CD14-positive monocyte (primary cell): ENCODE data around the gene ITIH1. TPM values are rescaled to one million over a fixed set of nuclear protein-coding genes. Genes with fewer than 3 reads are reported as not detected.
A peak's percentile ranks its signal among the peaks of the same experiment; 100 is the strongest.

ENCODE experiments used
- DNase-seq, 3 donors: peaks; one replicate each; pipeline ENCODE4 v3.0.0-alpha.2; 2011 to 2022
- H2AFZ ChIP-seq: 2 replicates; pipeline ENCODE4 v1.6.0; 2012; ENCODE audit warnings: mild to moderate bottlenecking, low read depth, low read length, inconsistent platforms; ENCODE audit not compliant: insufficient read depth, poor library complexity, severe bottlenecking
- H3K27ac ChIP-seq, 2 donors: 1 replicate in 1 of 2; 2 replicates in 1 of 2; pipeline ENCODE4 v1.5.1; 2012 to 2013; ENCODE audit warnings: low read length in 2 of 2, control low read depth in 1 of 2, inconsistent platforms in 1 of 2, low read depth in 1 of 2, mild to moderate bottlenecking in 1 of 2
- H3K27me3 ChIP-seq, 2 donors: one replicate each; pipeline versions ENCODE4 v1.6.0 to v1.6.1; 2011 to 2013; ENCODE audit warnings: low read length in 2 of 2; ENCODE audit not compliant: control insufficient read depth in 2 of 2, insufficient read depth in 2 of 2
- H3K36me3 ChIP-seq, 2 donors: replicated peaks in 1 of 2; 1 replicate in 1 of 2; 2 replicates in 1 of 2; pipeline versions ENCODE4 v1.5.1 to v1.6.1; 2012 to 2013; ENCODE audit warnings: low read length in 2 of 2, control low read depth in 1 of 2, inconsistent platforms in 1 of 2, mild to moderate bottlenecking in 1 of 2; ENCODE audit not compliant: insufficient read depth in 2 of 2, control insufficient read depth in 1 of 2
- H3K4me1 ChIP-seq, 2 donors: 1 replicate in 1 of 2; 2 replicates in 1 of 2; pipeline versions ENCODE4 v1.5.1 to v1.6.1; 2012 to 2013; ENCODE audit warnings: low read length in 2 of 2, control low read depth in 1 of 2, inconsistent platforms in 1 of 2, mild to moderate bottlenecking in 1 of 2, moderate library complexity in 1 of 2; ENCODE audit not compliant: insufficient read depth in 2 of 2, control insufficient read depth in 1 of 2
- H3K4me2 ChIP-seq: replicated peaks from 2 replicates; pipeline ENCODE3; 2012; ENCODE audit warnings: low read length, moderate library complexity, mild to moderate bottlenecking; ENCODE audit not compliant: poor library complexity, severe bottlenecking; ENCODE audit errors: extremely low read depth
- H3K4me3 ChIP-seq, 3 experiments: fragments of 200-600 bp in 1 of 3; sonication (generic) in 1 of 3; replicated peaks in 1 of 3; 1 replicate in 2 of 3; 2 replicates in 1 of 3; pipeline ENCODE4 v1.5.1; 2011 to 2013; ENCODE audit warnings: low read length in 3 of 3, mild to moderate bottlenecking in 3 of 3, control low read depth in 2 of 3, low read depth in 2 of 3, inconsistent platforms in 1 of 3, moderate library complexity in 1 of 3
- H3K79me2 ChIP-seq: 2 replicates; pipeline ENCODE4 v1.6.0; 2012; ENCODE audit warnings: mild to moderate bottlenecking, control low read depth, inconsistent platforms, low read length, moderate library complexity; ENCODE audit not compliant: insufficient read depth
- H3K9ac ChIP-seq: 2 replicates; pipeline ENCODE4 v1.6.0; 2017; ENCODE audit warnings: low read length, mild to moderate bottlenecking; ENCODE audit not compliant: insufficient read depth, poor library complexity, severe bottlenecking
- H3K9me3 ChIP-seq, 2 donors: replicated peaks in 1 of 2; 1 replicate in 1 of 2; 2 replicates in 1 of 2; pipeline versions ENCODE4 v1.5.1 to v1.6.1; 2012 to 2013; ENCODE audit warnings: low read length in 2 of 2, control low read depth in 1 of 2; ENCODE audit not compliant: control insufficient read depth in 1 of 2, insufficient read depth in 1 of 2
- H4K20me1 ChIP-seq: 2 replicates; pipeline ENCODE4 v1.6.0; 2012; ENCODE audit warnings: mild to moderate bottlenecking, low read length, control low read depth, moderate library complexity; ENCODE audit not compliant: insufficient read depth
- H3K27ac Mint-ChIP-seq, 7 donors: one replicate each; pipeline ENCODE4 v1.8.0; 2020; ENCODE audit warnings: mild to moderate bottlenecking in 7 of 7, mixed read lengths in 7 of 7, moderate library complexity in 6 of 7, inconsistent platforms in 2 of 7
- H3K27me3 Mint-ChIP-seq, 3 donors: one replicate each; pipeline ENCODE4 v1.8.0; 2021 to 2022; ENCODE audit warnings: low read depth in 3 of 3, mild to moderate bottlenecking in 3 of 3, mixed read lengths in 3 of 3, moderate library complexity in 3 of 3, inconsistent platforms in 1 of 3
- H3K36me3 Mint-ChIP-seq, 2 donors: one replicate each; pipeline ENCODE4 v1.8.0; 2020; ENCODE audit warnings: mixed read lengths in 2 of 2, inconsistent platforms in 1 of 2, mild to moderate bottlenecking in 1 of 2
- H3K4me1 Mint-ChIP-seq: one replicate; pipeline ENCODE4 v1.8.0; 2020; ENCODE audit warnings: mild to moderate bottlenecking, mixed read lengths
- H3K4me3 Mint-ChIP-seq, 2 donors: one replicate each; pipeline ENCODE4 v1.8.0; 2020; ENCODE audit warnings: mild to moderate bottlenecking in 2 of 2, mixed read lengths in 2 of 2, moderate library complexity in 1 of 2
- H3K9me3 Mint-ChIP-seq, 7 donors: one replicate each; pipeline ENCODE4 v1.8.0; 2020 to 2022; ENCODE audit warnings: mixed read lengths in 7 of 7, mild to moderate bottlenecking in 6 of 7, moderate library complexity in 6 of 7, inconsistent platforms in 2 of 7
- WGBS: methylation state at CpG from one replicate; pipeline ENCODE4 v1.1.5; 2013; ENCODE audit warnings: missing lambda C conversion rate; ENCODE audit not compliant: insufficient coverage; 5-methylcytosine and 5-hydroxymethylcytosine counted together
- intact Hi-C, 2 donors: fragments of 100-400 bp; cut with micrococcal nuclease; formaldehyde crosslinking; loops; one replicate each; pipeline versions ENCODE4 v1.15.0 to v1.15.1; 2023
- polyA plus RNA-seq, 3 donors: library from polyadenylated mRNA; depleted of rRNA in 1 of 3; unstranded in 2 of 3; stranded (reverse) in 1 of 3; fragments of 300-500 nt in 2 of 3; fragments of >200 nt in 1 of 3; fragmentation: Illumina TruSeq in 2 of 3; gene quantifications; 1 replicate in 2 of 3; 2 replicates in 1 of 3; pipeline ENCODE4 v1.2.3, GENCODE V29; 2012 to 2021
- TF ChIP-seq, protein P1 (sequence below): fragments of 200-600 bp; IDR thresholded peaks from one replicate; pipeline ENCODE4 v1.8.0; 2022; ENCODE audit warnings: antibody characterized with exemption, mild to moderate bottlenecking

Gene ITIH1
- polyA plus RNA-seq, 3 donors, result 0.75 to 4.4 (median 1.3) TPM

- no peak overlapping the region for H3K4me2 ChIP-seq
- H3K9ac ChIP-seq, result no peak overlapping the region
- no peaks in the 10 kb centered on the region for H3K9me3 ChIP-seq
- TF ChIP-seq, protein P1, sequence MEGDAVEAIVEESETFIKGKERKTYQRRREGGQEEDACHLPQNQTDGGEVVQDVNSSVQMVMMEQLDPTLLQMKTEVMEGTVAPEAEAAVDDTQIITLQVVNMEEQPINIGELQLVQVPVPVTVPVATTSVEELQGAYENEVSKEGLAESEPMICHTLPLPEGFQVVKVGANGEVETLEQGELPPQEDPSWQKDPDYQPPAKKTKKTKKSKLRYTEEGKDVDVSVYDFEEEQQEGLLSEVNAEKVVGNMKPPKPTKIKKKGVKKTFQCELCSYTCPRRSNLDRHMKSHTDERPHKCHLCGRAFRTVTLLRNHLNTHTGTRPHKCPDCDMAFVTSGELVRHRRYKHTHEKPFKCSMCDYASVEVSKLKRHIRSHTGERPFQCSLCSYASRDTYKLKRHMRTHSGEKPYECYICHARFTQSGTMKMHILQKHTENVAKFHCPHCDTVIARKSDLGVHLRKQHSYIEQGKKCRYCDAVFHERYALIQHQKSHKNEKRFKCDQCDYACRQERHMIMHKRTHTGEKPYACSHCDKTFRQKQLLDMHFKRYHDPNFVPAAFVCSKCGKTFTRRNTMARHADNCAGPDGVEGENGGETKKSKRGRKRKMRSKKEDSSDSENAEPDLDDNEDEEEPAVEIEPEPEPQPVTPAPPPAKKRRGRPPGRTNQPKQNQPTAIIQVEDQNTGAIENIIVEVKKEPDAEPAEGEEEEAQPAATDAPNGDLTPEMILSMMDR, result no peak
- Mint-ChIP-seq H3K27ac (peak overlapping the region; percentile 95 to 99 (median 97)), H3K27me3 (peaks cover 2 to 6% (median 4%) of the 10 kb centered on the region in 3 donors), H3K4me3 (no peak overlapping the region), H3K36me3 (peaks cover 2 to 13% of the 10 kb centered on the region in 2 donors), H3K4me1 (peaks cover 67% of the 10 kb centered on the region), H3K9me3 (peaks cover 0 to 3% (median 0%) of the 10 kb centered on the region in 7 donors)
- no peak overlapping the region for H3K4me3 ChIP-seq
- no peaks in the 10 kb centered on the region for H3K79me2 ChIP-seq
- H2AFZ ChIP-seq, result no peak overlapping the region
- DNase-seq, result peak; percentile 44 to 82 (median 67)
- peak overlapping the region; percentile 92 to 95 for H3K27ac ChIP-seq
- no peaks in the 10 kb centered on the region for H4K20me1 ChIP-seq
- no peaks in the 10 kb centered on the region for H3K36me3 ChIP-seq
- WGBS, result 41% methylated on average over 16 of the region's 17 CpGs
- H3K27me3 ChIP-seq, result no peaks in the 10 kb centered on the region
- intact Hi-C loops, result no loop called here
- peaks cover 52 to 65% of the 10 kb centered on the region in 2 donors for H3K4me1 ChIP-seq
These were observed 783 bp downstream of the ITIH1 start for GRCh38 chr3:52777959-52778805.

- Histone ChIP-seq H3K36me3 (no peaks in the 10 kb centered on the region), H3K27ac (peak overlapping the region; percentile 92 to 95), H4K20me1 (no peaks in the 10 kb centered on the region), H2AFZ (peak overlapping the region; percentile 18), H3K4me3 (no peak overlapping the region), H3K9me3 (no peaks in the 10 kb centered on the region), H3K9ac (peak overlapping the region; percentile 54), H3K27me3 (no peaks in the 10 kb centered on the region), H3K4me1 (peaks cover 52 to 65% of the 10 kb centered on the region in 2 donors), H3K4me2 (no peak overlapping the region), H3K79me2 (no peaks in the 10 kb centered on the region)
- Mint-ChIP-seq H3K27ac (peak overlapping the region; percentile 95 to 99 (median 97)), H3K27me3 (peaks cover 4 to 6% (median 5%) of the 10 kb centered on the region in 3 donors), H3K9me3 (peaks cover 0 to 3% (median 0%) of the 10 kb centered on the region in 7 donors), H3K4me3 (peak overlapping the region in 1 of 2 donors; percentile 5), H3K36me3 (peaks cover 2 to 8% of the 10 kb centered on the region in 2 donors), H3K4me1 (peaks cover 67% of the 10 kb centered on the region)
- intact Hi-C loops, result no loop called here
- TF ChIP-seq, protein P1, result no peak
- peak; percentile 85 to 97 (median 90) for DNase-seq
- WGBS, result 83% methylated on average over 5 of the region's 11 CpGs
These were observed 1.8 kb downstream of the ITIH1 start for GRCh38 chr3:52779011-52779836.
